ENCODE data around the gene KRT15.

GRCh38 chr17:41529491-41529915, 10.8 kb upstream of the KRT15 start:
- TF ChIP-seq POLR2AphosphoS5 (IDR thresholded peaks at IDR 0.05; ENCODE audit: low read depth, low read length): no peak
- TF ChIP-seq EZH2phosphoT487 (IDR thresholded peaks at IDR 0.05; ENCODE audit: borderline replicate concordance, low read depth): no peak
- TF ChIP-seq GABPA (IDR thresholded peaks at IDR 0.05; ENCODE audit: low read depth): no peak
- no peak for TF ChIP-seq CTCF (IDR thresholded peaks at IDR 0.05)
- no peak for TF ChIP-seq MXI1 (IDR thresholded peaks at IDR 0.05; ENCODE audit: low read depth, low read length)
- no peak for TF ChIP-seq RXRA (IDR thresholded peaks at IDR 0.05; ENCODE audit: borderline replicate concordance, low read depth)

Data from SK-N-SH (cell line).